ENCODE results near the gene SAMD1. TPM values are rescaled to one million over a fixed set of nuclear protein-coding genes. Genes with fewer than 3 reads are reported as not detected.
"Not testable (repeated sequence)": the region's sequence is repeated elsewhere in the genome, so short reads cannot be mapped to it uniquely, and the experiment has no call there.

The SAMD1 gene
- total RNA-seq, 1 experiment from 2014 or later: 64.1 TPM

DNA sequence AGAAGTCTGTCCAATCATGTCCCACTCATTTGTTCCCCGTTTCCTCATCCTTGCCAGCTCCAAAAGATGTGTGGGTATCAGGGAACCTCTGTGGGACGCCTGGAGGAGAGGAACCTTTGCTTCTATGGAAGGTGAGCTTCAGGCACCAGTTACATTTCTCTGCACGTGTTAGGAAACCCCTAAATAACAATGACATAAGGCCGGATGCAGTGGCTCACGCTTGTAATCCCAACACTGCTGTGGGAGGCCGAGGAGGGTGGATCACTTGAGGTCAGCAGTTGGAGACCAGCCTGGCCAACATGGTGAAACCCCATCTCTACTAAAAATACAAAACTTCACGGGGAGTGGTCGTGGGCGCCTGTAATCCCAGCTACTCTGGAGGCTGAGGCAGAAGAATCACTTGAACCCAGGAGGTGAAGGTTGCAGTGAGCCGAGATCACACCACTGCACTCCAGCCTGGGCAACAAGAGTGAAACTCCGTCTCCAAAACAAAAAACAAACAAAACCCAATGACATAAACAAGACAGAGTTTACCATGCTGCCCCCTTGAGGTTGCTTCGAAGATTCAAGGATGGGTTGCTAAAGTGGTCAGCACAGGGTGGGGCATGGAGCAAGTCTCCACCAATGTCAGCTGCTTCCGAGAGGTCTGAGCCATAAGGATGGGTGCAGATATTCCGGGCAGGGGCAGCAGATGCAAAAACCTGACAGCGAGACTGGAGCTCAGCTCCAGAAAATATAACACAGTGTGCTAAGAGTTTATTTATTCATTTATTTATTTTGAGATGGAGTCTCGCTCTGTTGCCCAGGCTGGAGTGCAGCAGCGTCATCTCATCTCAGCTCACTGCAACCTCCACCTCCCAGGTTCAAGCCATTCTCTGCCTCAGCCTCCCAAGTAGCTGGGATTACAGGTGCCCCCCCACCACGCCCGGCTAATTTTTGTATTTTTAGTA is 47.6 kb downstream of the SAMD1 start:
- H3K4me1 ChIP-seq (replicated peaks); H3K27me3 ChIP-seq (replicated peaks); H3K36me3 ChIP-seq; H3K4me3 ChIP-seq; H3K9me3 ChIP-seq (replicated peaks): not testable (repeated sequence)
- peak overlapping the region; percentile 44; the same call in 1 of the 2 replicates for H3K27ac ChIP-seq
- peak; percentile 60 to 61 for DNase-seq (ENCODE audit: low read depth in 1 of 2, low spot score in 2 of 2)

DNA sequence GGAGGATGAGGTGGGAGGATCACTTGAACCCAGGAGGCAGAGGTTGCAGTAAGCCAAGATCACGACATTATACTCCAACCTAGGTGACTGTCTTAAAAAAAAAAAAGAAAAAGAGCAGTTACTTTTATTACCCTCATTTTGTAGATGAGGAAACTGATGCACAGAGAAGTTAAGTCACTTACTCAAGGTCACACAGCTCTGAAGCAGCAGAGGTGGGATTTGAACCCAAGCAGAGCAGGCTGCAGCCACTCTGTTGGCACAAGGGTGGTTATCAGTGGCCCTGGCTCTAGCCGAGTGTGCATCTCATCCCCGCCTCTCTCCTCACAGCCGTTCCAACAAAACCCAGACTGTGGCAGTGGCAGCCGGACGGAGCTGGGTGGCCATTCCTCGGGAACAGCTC is 51.4 kb downstream of the SAMD1 start:
- H3K36me3 ChIP-seq: no peaks in the 10 kb centered on the region
- H3K27ac ChIP-seq: no peak overlapping the region
- no peak for DNase-seq (ENCODE audit: low read depth in 1 of 2, low spot score in 2 of 2)
- no peaks in the 10 kb centered on the region for H3K27me3 ChIP-seq (replicated peaks)
- H3K4me1 ChIP-seq (replicated peaks): peaks cover 5% of the 10 kb centered on the region
- H3K4me3 ChIP-seq: no peak overlapping the region
- no peaks in the 10 kb centered on the region for H3K9me3 ChIP-seq (replicated peaks)

Other genes with a start within 250 kb of the SAMD1 start
- gene NANOS3, start 213.6 kb downstream of the SAMD1 start, total RNA-seq (2014; rRNA removed; shearing (Covaris generic)): 0.50 TPM in 1 of 2 replicates, not detected in the other
- gene BRME1, start 184.6 kb downstream of the SAMD1 start, total RNA-seq (2014; rRNA removed; shearing (Covaris generic)): 0.21 TPM in 1 of 2 replicates, not detected in the other
- 12.3 and 18.3 TPM in 2 replicates for gene CC2D1A, start 184.6 kb downstream of the SAMD1 start, total RNA-seq (2014; rRNA removed; shearing (Covaris generic))
- 0.53 TPM in 1 of 2 replicates, not detected in the other for gene PODNL1, start 152.3 kb downstream of the SAMD1 start, total RNA-seq (2014; rRNA removed; shearing (Covaris generic))
- gene DCAF15, start 138.2 kb downstream of the SAMD1 start, total RNA-seq (2014; rRNA removed; shearing (Covaris generic)): 28.2 and 29.1 TPM in 2 replicates
- gene RFX1, start 84.4 kb downstream of the SAMD1 start, total RNA-seq (2014; rRNA removed; shearing (Covaris generic)): 2.6 and 3.6 TPM in 2 replicates
- not detected in 2 replicates for gene RLN3, start 62.6 kb downstream of the SAMD1 start, total RNA-seq (2014; rRNA removed; shearing (Covaris generic))
- 2.0 and 4.0 TPM in 2 replicates for gene IL27RA, start 59.0 kb downstream of the SAMD1 start, total RNA-seq (2014; rRNA removed; shearing (Covaris generic))
- gene PALM3, start 28.7 kb downstream of the SAMD1 start, total RNA-seq (2014; rRNA removed; shearing (Covaris generic)): not detected in 2 replicates
- 0.34 TPM in 1 of 2 replicates, not detected in the other for gene MISP3, start 18.0 kb downstream of the SAMD1 start, total RNA-seq (2014; rRNA removed; shearing (Covaris generic))
- gene C19orf67, start 5.0 kb downstream of the SAMD1 start, total RNA-seq (2014; rRNA removed; shearing (Covaris generic)): not detected in 2 replicates
- 18.2 and 48.9 TPM in 2 replicates for gene PRKACA, start 27.0 kb upstream of the SAMD1 start, total RNA-seq (2014; rRNA removed; shearing (Covaris generic))
- 87.5 and 91.2 TPM in 2 replicates for gene ASF1B, start 45.8 kb upstream of the SAMD1 start, total RNA-seq (2014; rRNA removed; shearing (Covaris generic))
- gene ADGRL1, start 115.4 kb upstream of the SAMD1 start, total RNA-seq (2014; rRNA removed; shearing (Covaris generic)): 4.9 and 22.4 TPM in 2 replicates